ENCODE results near the gene CA7. TPM values are rescaled to one million over a fixed set of nuclear protein-coding genes. Genes with fewer than 3 reads are reported as not detected.
A peak's percentile ranks its signal among the peaks of the same experiment; 100 is the strongest.

CA7 gene
- total and polyA plus RNA-seq, 8 donors = not detected

GRCh38 chr16:66844009-66844341 lies 239 bp upstream of the CA7 start:
- ATAC-seq (peak in 1 of 4 donors; percentile 34), DNase-seq (no peak), FAIRE-seq (no peak)
- H3K4me3 ChIP-seq = peak overlapping the region; percentile 23 to 56 (median 34)
- H3K27me3 ChIP-seq = peaks cover 0 to 3% (median 0%) of the 10 kb centered on the region in 4 donors
- peaks cover 0 to 4% (median 0%) of the 10 kb centered on the region in 3 donors for H3K4me1 ChIP-seq
- no peaks in the 10 kb centered on the region for H3K9me3 ChIP-seq
- intact Hi-C loops (cut with DNase I) = no loop called here
- WGBS, 2 donors = 25 to 43% methylated on average over 4 to 14 of the region's 14 CpGs
- H3K27ac ChIP-seq = no peak overlapping the region
- no peaks in the 10 kb centered on the region for H3K36me3 ChIP-seq
- TF ChIP-seq CTCF (IDR thresholded peaks at IDR 0.05) = no peak

- no peak for FAIRE-seq
- intact Hi-C loops (cut with DNase I) = no loop called here
- Histone ChIP-seq H3K9me3 (no peaks in the 10 kb centered on the region), H3K27me3 (peaks cover 0 to 3% (median 0%) of the 10 kb centered on the region in 4 donors), H3K27ac (no peak overlapping the region), H3K36me3 (no peaks in the 10 kb centered on the region), H3K4me1 (peaks cover 0 to 4% (median 0%) of the 10 kb centered on the region in 3 donors), H3K4me3 (peak overlapping the region; percentile 23 to 56 (median 34))
- ATAC-seq = no peak
- no peak for TF ChIP-seq CTCF (IDR thresholded peaks at IDR 0.05)
- 14 to 16% methylated on average over 10 of the region's 10 CpGs for WGBS, 2 donors
- peak in 1 of 6 donors; percentile 24 for DNase-seq
These were observed 831 bp downstream of the CA7 start for GRCh38 chr16:66845080-66845410.

- no peaks in the 10 kb centered on the region for H3K9me3 ChIP-seq
- H3K4me1 ChIP-seq = peaks cover 0 to 4% (median 0%) of the 10 kb centered on the region in 3 donors
- TF ChIP-seq CTCF (IDR thresholded peaks at IDR 0.05) = no peak
- WGBS, 2 donors = 49 to 60% methylated on average over 9 of the region's 9 CpGs
- peaks cover 0 to 3% (median 0%) of the 10 kb centered on the region in 4 donors for H3K27me3 ChIP-seq
- H3K27ac ChIP-seq = no peak overlapping the region
- no peak for ATAC-seq
- no peak for FAIRE-seq
- no peaks in the 10 kb centered on the region for H3K36me3 ChIP-seq
- no peak overlapping the region for H3K4me3 ChIP-seq
- peak in 1 of 6 donors; percentile 57 for DNase-seq
- intact Hi-C loops (cut with DNase I) = no loop called here
These were observed 1.6 kb downstream of the CA7 start for GRCh38 chr16:66845791-66846221.

DNA sequence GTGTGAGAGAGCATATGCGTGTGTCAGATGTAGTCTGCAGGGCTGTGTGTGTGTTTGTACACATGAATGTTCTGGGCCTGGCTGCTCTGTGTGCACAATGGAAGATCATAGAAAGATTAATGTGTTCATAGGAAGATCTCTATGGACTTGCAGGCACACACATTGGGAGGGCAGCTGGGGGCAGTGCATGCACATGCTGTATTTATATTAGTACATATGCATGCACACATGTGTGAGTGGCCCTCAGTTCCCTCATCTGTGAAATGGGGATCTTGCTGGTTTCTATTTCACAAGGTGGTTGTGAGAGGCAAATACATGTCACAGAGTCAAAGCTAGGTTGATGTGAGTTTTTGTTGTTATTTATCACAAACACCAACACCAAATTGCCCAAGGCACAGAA lies 2.1 kb downstream of the CA7 start:
- Histone ChIP-seq H3K4me1 (peaks cover 0 to 4% (median 0%) of the 10 kb centered on the region in 3 donors), H3K36me3 (no peaks in the 10 kb centered on the region), H3K27ac (no peak overlapping the region), H3K9me3 (no peaks in the 10 kb centered on the region), H3K4me3 (no peak overlapping the region), H3K27me3 (peaks cover 0 to 3% (median 0%) of the 10 kb centered on the region in 4 donors)
- FAIRE-seq (no peak), DNase-seq (peak in 1 of 6 donors; percentile 21), ATAC-seq (no peak)
- WGBS, 2 donors = 87% methylated on average over 1 of the region's 1 CpG
- TF ChIP-seq CTCF (IDR thresholded peaks at IDR 0.05) = no peak
- intact Hi-C loops (cut with DNase I) = no loop called here

DNA sequence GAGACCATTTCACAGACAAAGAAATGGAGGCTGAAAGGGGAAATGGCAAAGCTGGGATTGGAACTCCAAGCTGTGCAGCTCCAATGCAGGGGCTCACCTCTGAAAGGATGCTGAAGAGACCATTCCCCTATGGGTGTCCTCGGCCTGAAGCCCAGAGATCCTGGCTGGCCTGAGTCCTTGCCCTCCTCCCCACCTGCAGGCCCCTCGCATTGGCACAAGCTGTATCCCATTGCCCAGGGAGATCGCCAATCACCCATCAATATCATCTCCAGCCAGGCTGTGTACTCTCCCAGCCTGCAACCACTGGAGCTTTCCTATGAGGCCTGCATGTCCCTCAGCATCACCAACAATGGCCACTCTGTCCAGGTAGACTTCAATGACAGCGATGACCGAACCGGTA lies 2.6 kb downstream of the CA7 start:
- Histone ChIP-seq H3K36me3 (no peaks in the 10 kb centered on the region), H3K27ac (no peak overlapping the region), H3K4me3 (no peak overlapping the region), H3K27me3 (peaks cover 0 to 3% (median 0%) of the 10 kb centered on the region in 4 donors), H3K4me1 (peaks cover 0 to 4% (median 0%) of the 10 kb centered on the region in 3 donors), H3K9me3 (no peaks in the 10 kb centered on the region)
- TF ChIP-seq CTCF (IDR thresholded peaks at IDR 0.05) = no peak
- ATAC-seq = no peak
- intact Hi-C loops (cut with DNase I) = no loop called here
- no peak for FAIRE-seq
- 93 to 95% methylated on average over 6 of the region's 6 CpGs for WGBS, 2 donors
- DNase-seq = peak in 1 of 6 donors; percentile 13

Measured in pancreas (tissue), 10 donors.